WI38 (cell line): ENCODE measurements around the gene FAM120B.

Experiments
- H3K4me3 ChIP-seq: 2 replicates; pipeline ENCODE4 v1.5.1; 2011; ENCODE audit warnings: low read depth, mild to moderate bottlenecking, control low read depth, low read length
- TF ChIP-seq, protein P1 (sequence below): IDR thresholded peaks from 2 replicates; pipeline ENCODE4 v1.5.1; 2012; ENCODE audit warnings: low read depth, mild to moderate bottlenecking, control low read depth, low read length

The FAM120B gene

DNA sequence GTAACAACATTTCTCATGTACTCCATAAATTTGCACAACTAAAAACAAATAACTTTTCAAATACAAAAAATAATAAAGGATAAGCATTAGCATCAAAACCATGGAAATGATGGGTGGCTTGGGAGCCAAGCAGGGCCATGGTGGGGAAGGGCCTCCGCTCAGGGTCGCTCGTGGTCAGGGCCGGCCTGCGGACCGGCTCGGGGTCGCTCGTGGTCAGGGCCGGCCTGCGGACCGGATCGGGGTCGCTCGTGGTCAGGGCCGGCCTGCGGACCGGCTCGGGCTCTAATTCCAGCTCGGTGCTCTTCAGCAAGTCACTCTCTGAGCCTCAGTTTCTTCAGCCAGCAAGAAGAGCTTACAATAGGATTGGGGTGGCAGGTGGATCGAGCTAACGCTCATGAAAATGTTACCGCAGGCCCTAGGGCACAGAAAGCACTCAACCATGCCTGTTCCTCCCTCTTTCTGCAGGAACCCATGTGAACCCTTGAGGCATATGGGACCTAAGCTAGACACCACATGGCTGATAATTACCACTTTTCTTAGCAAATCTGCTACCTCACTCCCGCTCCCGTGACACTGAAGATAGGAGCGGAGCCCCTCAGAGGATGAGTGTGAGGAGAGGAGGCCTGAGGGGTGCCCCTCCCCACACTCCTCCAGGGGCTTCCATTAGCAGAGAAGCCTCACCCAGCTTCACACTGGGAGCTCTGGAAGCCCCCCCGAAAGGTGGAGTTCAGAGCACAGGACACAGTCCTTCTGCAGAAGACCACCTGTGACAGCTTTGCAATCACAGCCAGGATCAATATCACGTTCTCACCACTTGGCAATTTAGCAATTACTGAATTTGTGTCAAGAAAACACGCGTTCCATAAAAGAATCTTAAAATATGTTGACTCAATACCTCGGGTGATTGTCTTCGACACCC lies 143.5 kb downstream of the FAM120B start:
- H3K4me3 ChIP-seq: no peak overlapping the region
- TF ChIP-seq, protein P1, sequence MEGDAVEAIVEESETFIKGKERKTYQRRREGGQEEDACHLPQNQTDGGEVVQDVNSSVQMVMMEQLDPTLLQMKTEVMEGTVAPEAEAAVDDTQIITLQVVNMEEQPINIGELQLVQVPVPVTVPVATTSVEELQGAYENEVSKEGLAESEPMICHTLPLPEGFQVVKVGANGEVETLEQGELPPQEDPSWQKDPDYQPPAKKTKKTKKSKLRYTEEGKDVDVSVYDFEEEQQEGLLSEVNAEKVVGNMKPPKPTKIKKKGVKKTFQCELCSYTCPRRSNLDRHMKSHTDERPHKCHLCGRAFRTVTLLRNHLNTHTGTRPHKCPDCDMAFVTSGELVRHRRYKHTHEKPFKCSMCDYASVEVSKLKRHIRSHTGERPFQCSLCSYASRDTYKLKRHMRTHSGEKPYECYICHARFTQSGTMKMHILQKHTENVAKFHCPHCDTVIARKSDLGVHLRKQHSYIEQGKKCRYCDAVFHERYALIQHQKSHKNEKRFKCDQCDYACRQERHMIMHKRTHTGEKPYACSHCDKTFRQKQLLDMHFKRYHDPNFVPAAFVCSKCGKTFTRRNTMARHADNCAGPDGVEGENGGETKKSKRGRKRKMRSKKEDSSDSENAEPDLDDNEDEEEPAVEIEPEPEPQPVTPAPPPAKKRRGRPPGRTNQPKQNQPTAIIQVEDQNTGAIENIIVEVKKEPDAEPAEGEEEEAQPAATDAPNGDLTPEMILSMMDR: no peak

DNA sequence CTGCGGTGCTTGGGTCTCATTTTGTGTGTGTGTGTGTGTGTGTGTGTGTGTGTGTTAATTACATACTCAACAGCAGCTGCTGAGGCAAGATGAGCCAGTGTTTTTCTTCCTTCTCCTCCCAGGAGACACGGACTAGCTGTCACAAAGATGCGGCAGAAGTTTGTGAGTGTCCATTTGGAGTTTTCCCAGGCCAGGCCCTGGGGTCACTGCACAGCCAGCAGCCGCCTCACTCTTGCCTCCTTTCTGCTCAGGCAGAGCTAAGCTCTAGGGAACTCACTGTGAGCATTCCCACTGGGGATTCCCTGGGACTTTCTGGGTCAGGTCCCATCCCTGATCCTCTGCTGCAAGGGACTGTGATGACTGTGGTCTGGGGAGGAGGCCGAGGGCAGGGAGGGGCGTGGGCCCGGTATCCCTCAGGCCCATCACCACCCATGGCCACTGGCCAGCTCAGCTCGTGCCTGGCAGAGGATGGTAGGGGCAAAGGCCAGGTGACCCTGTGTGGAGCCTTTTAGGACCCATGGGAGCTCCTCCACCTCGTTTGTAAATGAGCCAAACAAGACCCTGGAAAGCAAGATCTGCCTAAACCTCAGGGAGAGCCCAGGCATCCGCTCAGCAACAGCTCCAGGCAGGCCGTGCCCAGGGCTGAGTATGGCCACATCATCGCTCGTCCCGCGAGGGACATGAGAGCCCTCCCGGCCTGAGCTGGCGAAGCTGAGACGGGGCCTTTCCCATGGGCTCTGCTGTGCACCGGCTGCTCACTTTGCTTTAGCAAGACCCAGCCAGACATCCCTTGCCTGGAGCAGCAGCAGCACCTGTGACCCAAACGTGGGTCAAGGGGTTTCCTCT lies 144.6 kb downstream of the FAM120B start:
- TF ChIP-seq, protein P1: no peak
- H3K4me3 ChIP-seq: no peak overlapping the region

DNA sequence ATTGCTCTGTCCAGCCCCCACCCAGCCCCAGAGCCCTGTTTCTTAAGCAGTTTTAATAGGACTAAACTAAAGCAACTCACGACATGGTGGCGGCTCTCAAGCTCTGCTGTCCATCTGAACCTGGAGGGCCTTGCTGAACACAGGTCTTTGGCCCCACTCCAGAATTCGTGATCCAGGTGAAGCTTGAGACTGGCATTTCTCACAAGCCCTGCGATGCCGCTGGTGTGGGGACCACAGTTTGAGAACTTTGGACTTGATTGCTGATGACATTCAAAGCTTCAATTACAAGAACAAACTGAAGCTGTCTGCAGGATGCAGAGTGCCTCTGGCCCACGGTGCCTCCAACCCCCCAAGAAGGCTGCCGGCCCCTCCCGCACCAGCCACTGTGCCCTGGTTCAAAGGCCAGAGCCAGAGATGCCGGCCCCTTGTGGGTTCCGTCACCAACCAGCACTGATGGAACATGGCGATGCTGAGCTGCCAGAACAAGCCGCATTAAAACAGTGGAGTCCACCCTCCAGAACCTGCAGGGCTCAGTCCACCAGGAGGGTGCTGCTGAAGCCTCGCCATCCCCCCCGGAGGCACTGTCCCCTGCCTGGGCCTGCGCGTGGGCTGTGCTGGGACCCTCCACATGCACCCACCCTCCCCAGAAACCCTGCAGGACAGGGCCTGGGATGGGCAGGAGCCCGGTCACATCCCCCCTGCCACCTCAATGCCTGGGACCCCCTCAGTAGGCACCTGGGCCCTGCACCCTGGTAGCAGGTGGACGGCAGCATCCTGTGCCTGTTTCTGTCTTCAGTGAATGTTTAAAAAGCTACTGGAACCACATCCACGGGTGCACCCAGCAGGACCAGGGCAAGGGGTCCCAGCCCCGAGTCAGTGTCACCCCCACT lies 145.4 kb downstream of the FAM120B start:
- TF ChIP-seq, protein P1: no peak
- H3K4me3 ChIP-seq: no peak overlapping the region

DNA sequence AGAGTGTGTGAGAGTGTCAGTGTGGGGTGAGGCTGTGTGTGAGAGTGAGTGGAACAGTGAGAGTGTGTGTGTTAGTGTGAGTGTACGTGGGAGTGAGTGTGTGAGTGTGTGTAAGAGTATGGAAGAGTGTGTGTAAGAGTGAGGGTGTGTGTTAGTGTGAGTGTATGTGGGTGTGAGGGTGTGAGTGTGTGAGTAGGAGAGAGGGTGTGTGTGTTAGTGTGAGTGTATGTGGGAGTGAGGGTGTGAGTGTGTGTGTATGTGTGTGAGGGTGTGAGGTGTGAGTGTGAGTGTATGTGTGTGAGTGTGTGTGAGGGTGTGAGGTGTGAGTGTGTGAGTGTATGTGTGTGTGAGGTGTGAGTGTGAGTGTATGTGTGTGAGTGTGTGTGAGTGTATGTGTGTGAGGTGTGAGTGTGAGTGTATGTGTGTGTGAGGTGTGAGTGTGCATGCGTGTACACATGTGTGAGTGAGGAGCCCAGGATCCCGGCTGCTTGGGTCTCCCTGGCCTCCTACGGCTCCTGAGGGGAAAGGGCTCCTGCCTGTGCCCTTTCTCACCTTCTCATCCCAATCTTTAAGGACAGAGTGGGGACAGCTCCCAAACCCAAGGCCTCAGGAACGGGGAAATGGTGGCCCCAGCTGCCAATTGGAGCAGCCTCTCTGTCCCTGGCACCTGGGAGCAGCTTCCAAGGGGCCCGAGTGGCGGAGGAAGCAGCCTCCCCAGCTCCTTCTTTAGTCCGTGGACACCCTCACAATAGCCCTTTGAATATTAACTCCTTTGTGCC lies 146.4 kb downstream of the FAM120B start:
- TF ChIP-seq, protein P1: no peak

DNA sequence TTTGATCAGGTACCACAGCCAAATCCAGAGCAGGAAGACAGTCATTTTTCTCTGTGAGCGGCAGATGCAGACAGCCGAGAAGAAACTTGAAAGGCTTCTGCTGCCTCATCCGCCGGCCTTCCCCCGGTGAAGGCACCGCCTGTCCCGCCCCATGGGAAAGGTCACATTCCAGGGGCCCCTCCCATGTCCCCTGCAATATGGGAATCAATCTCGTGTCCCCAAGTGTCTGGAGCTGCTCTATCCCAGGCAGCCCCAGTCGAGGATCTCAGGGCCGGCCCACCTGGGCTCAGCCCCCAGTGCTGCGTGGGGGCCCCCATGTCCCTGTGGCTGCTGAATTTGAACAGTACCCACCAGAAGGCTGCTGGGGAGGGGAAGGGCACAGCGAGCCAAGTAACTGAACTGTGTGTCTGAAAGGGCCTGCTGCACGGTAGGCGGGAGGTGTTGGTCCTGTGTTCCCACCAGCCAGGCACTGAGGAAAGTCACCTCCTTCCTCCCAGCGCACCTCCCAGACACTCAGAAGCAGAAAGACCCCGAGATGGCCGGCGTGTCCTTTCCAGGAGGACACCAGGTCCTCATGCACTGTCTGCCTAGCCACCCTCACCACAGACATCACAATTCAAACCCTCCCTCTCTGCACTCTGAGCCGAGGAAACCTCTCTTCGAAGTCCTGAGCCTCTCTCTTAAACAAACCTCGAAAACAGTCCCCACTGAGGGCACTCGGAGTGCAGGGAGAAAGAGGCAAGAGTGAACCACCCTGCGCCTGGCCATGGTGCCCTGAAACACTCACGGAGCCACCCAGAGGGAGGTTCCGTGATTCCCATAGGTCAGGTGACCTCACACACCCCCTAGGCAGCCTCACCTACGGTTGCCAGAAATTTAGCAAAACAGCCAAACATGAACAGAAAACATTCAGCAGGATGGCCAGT lies 147.3 kb downstream of the FAM120B start:
- no peak overlapping the region for H3K4me3 ChIP-seq
- TF ChIP-seq, protein P1: no peak

More for the DNA sequence above, 146.4 kb downstream of the FAM120B start:
- no peak overlapping the region for H3K4me3 ChIP-seq
